ENCODE results near the gene RPS6KA5. TPM values are rescaled to one million over a fixed set of nuclear protein-coding genes. Genes with fewer than 3 reads are reported as not detected.
"Not testable (repeated sequence)": the region's sequence is repeated elsewhere in the genome, so short reads cannot be mapped to it uniquely, and the experiment has no call there.

RPS6KA5 gene
- total RNA-seq, 1 donor from 2014 or later, result 3.1 TPM

DNA sequence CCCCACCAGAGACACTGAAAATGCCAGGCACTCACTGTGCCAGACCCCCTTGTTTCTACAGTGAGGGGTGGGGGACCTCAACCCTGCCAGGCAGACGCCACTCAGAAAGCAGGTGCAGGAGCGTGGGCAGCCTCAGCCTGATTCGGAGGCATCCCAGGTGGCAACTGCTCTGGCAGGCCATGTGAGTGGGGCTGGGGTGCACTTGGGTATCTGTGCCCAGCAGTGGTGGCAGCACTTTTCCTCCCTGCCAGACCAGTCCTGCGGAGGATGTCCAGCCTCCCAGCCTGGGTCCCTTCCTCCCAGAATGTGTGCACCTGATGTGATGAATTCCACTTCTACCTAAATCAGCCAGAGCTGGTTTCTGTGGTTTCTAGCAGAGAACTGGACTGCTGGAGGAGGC lies 230.8 kb downstream of the RPS6KA5 start:
- DNase-seq, result no peak

DNA sequence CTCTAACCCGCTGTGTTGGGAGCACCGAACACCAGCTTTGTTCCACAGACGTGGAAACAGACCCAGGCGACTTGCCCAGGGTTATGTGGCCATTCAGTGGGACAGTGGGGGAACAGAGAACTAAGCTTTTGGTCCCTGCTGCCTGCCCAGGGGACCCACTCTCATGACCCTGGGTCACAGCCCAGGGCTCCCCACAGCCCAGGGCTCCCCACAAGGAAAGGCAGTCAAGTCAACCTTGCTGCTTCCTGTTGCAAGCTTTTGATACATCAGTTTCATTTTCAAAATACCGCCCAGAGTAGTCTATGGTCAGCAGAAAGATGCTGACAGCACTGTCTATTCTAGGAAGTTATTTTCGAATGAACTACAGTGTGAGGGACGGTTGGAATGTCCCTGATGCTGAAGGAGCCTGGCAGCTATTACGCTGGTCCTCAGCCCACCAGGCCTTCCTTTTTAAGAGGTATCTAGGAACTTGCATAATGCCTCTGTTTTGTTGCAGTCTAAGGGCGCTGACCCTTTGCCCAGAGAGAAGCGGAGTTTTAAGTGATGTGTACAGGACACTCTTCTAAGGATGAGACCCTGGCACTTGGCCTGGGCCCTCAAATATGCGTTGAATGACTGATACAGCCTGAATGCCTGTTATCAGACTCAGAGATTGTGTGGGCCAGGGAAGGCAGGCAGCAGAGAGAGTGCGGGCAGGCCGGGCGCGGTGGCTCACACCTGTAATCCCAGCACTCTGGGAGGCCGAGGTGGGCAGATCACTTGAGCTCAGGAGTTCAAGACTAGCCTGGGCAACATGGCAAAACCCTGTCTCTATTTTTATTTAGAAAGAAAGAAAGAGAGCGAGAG lies 231.6 kb downstream of the RPS6KA5 start:
- DNase-seq, result peak; percentile 13

DNA sequence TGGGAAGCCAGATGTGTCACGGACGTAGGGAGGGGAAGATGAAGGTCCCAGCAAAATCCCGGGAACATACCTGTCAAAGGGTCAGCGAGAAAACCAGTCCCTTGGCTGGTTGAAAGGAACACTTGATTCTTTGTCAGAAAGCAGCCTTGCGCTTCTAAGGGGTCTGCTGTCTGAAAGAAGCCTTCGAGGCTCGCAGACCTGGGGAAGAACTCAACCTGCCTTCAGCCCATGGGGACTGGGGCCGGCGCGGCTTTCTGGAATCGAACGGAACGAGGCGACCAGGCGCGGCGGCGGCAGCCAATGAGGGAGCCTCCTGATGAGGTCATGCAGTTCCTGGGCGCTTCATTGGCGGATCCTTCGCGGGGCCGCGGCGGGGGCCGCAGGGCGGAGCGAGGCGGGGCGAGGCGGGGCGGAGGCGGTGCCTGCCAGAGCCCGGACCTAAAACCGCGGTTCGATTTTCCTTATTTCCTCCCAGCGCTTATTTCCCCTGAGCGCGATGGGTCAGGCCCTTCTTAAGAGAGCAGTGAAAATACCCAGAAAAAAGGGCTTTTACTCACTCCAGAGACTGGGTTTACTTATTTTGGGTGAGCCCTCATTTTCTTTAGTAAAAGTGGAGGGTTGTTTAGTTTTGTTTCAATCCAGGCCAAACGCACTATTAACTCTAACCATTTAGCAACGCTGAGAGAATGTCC lies 232.4 kb downstream of the RPS6KA5 start:
- DNase-seq, result peak; percentile 92

DNA sequence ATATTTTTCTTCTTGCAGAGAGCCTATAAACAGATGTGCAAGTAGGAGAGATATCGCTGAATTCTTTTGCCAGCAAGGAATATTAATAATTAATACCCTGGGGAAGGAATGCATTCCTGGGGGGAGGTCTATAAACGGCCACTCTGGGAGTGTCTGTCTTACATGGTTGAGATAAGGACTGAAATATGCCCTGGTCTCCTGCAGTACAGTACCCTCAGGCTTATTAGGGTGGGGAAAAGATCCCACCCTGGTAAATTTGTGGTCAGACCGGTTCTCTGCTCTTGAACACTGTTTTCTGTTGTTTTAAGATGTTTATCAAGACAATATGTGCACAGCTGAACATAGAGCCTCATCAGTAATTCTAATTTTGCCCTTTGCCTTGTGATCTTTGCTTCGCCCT lies 236.9 kb downstream of the RPS6KA5 start:
- DNase-seq, result not testable (repeated sequence)

DNA sequence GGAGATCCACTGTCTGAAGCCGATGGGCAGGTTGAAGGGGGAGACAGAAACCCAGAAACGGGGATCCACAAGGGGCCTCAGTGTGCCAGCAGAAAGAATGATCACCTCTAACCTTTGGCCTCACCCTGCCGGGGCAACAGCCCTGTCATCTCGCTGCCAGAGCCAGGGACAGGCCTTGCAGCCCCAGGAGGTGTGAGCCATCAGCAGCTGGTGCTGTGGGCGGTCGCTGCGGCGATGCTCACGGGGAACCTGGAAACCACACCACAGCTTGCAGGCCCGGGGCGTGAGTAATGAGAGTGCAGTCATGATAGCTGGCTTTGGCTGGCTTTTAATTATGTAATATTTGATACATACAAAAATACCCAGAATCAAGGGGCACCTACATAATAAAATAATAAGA lies 239.5 kb downstream of the RPS6KA5 start:
- no peak for DNase-seq

DNA sequence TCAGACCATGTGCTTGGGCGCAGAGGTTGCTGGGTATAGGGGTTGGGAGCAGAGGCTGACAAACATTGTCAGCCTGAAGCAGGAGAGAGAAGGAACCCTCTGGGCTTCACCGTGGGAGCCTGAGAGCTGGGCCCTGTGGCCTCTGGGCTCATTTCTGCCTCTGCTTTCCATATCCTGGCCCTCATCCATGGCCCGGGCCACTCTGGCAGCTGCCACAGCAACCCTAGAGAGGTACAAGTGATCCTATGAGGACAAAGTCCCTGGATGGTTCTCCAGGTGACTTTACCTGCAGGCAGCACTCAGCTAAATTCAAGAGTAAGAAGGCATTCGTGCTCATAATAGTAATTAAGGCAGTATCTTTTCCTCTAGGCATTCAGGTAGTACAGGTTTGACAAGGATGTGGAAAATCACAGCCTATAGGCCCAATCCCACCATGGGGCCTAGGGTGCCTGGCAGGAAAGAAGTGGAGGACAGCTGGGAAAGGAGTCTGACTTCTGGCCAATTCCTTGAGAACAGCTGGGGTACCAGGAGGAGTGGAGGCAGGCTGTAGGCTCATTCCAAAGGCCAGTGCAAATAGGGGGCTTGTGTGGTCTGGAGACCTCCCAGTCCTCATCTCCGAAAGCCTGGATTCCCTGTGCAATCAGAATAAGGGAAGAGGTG lies 240.6 kb downstream of the RPS6KA5 start:
- DNase-seq, result no peak

DNA sequence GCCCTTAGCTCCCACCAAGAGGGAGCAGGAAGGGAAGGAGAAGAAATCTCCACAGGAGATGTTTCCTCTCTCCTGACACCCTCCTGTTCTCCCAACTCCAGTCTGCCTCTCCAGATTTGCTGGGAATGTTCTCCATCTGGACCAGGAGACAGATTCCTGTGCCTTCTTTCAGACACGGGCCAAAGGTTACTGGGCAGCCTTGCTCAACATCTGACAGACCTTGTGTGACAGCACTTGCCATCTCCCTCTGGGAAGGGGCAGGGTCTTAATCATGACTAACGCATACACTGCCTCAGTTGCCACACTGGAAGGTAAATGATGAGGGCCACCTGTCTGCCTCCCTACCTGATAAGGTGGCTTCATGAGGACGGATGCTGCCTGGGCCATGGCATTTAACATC lies 241.7 kb downstream of the RPS6KA5 start:
- no peak for DNase-seq

DNA sequence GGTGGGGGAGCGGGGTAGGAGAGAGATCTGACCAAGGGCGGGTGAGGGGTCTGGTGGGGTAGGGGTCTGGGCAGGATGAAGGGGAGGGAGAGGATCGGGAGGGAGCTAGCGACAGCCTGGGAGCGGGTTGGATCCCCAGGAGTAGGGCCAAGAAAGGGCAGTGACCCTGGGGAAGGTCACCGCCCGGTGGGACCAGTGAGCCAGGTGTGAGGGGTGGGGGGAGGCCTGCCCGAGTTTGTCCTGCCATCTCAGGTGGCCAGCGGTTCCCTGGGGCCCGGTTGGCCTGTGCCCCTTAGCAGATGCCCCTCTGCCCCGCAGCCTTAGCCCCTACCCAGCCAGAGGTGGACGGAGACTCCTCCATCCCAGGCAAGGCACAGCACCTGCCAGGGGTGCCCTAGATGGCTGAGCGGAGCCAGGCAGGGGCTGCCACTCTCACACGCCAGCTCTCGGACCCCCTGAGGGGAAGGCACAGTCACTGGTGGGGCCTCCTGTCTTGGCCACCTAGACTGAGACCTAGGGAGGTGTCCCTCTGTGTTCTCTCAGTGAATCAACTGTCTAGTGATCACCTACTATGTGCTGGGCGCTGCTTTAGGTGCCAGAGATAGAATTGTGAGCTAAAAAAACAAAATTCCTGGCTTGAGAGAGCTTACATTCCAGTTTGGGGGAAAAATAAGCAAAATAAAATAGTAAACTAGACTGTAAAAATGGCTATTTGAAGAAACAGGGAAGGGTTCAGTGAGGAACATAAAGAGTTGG lies 243.6 kb downstream of the RPS6KA5 start:
- no peak for DNase-seq

DNA sequence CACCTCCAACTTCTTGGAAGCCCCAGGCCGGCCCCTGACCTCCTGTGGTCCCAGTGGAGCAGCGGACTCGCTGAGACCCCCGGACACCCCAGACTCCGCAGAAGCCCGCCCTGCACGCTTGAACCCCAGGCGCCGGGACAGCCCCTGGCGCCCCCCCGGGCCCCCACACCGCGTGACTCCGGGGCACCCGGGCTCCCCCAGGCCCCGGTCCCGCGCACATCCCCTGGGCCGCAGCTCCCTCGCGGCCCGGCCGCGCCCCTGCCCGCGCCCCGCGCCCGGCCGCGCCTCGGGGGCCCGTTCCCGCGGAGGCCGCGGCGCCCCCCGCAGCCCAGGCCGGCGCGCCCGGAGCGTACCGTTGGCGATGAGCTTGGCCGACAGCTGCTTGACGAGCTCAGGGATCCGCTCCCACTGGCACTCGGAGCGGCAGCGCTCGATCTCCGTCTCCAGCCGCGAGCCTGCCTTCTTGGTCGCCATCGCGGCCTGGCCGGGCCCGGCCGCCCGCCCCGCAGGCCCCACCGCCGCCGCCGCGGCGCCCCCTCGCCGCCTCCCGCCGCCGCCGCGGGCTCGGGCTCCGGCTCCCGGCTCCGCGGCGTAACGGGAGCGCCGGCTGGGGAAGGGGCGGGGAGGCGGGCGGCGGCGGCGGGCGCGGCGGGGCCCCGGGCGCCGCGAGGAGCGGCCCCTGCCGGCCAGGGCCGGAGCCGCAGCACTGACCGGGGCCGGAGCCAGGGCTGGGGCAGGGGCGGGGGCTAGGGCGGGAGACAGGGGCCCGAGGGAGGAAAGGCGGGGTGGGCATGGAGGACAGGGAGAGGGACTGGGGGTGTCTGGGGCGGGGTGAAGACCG lies 244.4 kb downstream of the RPS6KA5 start, which contains the start of gene TTC7B:
Gene TTC7B (minus strand): TSS at position 609 of the 841 bp plus-strand sequence. CDS start 135 bp downstream, at position 474.
- peak; percentile 58 for DNase-seq

DNA sequence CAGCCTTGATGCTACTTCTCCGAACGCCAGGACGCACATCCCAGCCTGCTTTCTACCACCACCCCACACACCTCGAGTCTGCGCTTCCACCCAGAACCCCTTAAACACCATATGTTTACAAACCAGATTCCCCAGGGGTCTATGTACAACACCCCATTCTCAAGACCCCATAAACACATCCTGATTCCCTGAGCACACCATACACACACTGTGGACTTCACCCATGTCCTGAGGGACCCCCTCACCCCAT lies 244.9 kb downstream of the RPS6KA5 start:
- no peak for DNase-seq

DNA sequence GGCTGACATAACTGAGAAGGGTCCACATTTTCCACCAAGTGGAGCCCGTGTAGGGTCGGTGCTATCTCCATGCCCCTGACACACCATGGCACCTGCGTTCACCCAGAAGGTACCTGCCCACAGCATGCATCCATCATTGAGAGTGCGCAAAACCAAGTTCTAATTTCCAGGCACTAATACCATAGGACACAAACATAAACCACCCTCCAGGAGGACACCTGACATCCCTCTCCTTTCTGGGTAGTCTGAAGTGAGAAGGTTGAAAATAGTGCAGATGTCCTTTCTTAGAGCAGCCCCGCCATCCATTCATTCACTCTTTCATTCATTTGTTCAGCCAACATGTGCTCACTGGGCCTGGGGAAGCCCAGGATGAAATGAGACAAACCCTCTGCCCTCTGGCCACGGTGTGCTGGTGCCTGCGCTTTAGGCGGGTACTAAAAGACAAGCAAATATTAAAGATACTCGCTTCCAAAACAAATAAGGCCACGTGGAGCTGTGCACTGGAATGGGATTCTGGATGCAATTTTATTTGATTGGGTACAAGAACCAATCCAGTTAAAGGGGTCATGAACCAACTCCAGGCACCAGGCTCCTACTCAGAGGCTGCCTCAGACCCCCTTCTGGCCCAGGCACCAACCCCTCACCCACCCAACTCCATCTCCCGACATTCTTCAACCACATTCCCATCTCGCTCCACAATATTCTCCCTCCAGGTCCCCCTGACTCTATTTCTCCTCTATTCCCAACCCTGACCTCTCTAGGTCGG lies 245.5 kb downstream of the RPS6KA5 start:
- no peak for DNase-seq

DNA sequence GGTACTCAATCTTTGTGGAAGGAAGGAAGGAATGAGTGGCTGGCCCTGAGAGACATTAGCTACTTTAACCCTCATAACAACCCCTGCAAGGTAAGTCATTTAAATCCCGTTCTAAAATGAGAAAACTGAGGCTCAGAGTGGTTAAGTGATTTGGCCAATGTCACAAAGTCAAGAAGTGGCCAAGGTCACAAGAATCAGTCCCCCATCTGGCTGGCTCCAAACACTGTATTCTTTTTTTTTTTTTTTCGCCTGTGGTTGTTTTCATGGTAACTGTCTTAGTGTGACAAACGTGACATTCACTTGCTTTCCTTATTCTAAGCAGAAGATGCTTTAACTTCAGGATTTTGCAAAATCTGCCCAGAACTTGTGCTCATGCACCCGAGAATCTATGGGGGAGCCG lies 247.0 kb downstream of the RPS6KA5 start:
- DNase-seq, result no peak

DNA sequence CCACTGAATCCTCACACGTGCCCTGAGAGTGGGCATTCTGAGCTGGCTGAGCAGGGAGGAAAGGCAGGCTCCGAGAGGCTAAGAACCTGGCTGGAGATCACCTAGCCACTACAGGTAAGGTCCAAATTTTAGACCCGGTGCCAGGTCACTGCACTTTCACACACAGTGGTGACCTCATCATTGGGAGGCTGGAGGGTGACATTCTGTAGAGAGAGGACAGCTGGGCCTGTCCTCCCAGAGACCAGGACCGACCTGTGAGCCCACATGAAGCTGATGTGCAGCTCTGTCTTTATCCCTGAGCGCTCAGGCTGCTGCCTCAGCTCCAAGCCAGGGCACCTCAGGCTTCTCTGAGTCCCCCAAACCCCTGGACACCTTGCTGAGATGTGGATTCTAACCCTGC lies 248.3 kb downstream of the RPS6KA5 start:
- no peak for DNase-seq

DNA sequence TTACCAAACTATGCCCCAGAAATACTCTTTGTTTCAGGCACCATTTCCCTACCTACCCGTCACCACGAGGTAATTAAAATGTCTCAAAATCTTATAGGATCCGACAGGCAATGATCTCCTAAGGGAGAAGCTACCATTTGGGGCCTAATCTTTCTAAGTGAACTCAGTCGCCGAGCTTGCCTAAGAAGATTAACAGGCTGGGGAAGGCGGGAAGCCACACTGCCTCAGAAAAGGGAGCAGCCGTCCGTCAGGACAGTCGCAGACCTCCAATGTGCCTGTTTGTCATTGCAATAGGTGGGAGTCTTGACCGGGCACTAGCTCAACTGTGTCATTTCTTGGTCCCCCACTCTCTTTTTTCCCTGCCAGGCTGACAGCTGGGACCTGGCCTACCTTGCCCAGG lies 248.8 kb downstream of the RPS6KA5 start:
- DNase-seq, result no peak

DNA sequence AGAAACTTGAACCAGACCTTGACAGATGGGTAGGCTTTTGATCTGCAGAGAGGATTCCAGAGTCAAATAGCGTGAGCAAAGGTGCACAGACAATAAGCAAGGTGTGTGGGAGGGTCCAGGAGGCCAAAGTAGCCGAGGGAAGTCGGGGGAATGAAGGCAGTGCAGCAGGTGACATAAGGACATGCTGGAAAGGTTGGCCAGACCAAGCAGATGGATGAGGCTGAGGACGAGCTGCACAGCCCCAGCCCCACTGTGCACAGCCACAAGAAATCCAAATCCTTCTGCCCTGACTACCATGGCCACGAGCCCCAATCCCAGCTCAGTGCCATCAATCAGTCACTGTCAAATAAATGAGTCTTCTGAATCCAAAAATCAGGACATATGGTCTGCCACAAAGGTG lies 249.6 kb downstream of the RPS6KA5 start:
- DNase-seq, result no peak

DNA sequence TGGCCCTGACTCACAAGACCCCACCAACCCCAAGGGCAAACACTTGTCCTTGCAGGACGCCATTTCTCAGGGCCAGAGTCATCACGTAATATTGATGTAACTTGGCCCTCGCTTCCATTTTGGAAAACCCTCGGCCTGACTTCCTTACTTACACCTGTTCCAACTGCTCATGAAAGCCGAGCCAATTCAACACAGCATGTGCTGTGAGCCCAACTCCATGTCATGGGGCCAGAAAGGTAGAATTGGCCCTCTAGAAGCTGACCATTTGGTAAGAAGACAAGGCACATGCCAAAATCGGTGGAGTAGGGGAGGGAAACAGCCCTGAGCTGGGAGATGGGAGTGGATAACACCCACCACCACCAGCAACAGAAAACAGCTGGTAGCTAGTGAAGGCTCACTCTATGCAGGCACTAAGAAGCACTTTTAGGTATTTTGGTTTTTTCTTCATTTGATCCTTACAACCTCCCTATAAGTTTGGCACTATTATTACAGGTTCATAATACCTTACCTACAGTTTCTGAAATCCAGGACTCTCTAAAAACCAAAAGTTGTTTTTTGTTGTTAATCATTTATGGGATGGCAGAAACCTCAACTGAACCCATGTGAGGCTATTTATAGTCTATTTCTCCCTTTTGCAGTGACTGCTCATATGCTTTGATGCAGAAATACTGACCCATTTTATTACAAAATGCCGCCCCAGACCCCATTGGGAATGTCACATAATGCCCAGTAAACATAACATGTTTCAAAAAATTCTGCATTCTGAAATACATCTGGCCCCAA lies 250.7 kb downstream of the RPS6KA5 start:
- DNase-seq, result no peak

DNA sequence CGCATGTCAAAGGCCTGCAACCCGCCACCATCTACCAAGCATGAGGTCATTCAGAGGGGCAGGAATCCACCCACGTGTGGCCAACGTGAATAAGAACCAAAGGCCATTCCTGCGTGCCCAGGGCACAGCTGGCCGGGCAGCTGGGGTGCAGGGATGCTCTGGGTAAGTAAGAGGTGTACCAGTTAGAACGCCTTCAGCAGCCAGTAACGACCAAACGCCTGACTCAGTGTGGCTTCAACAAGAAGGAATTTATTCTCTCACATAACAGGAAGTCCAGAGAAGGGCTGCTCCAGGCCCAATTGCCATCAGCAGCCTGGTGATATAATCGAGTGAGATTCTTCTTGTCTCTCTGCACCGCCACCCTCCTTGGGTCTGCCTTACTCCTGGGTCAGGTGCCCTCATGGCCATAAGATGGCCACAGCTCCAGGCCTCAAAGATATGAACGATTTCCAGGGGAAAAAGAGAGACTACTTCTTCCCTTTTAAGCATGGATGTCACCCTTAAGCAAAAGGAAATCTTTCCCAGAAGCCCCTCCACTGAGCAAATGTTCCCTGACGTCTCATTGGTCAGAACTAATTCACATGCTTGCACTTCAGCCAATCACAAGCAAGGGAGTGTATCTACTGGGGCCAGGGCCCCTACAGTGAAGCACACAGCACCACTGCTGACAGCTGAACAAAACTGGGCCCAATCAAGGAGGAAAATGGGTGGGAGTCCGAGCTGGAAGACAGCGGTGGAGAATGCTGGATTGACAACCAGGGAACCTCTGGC lies 251.5 kb downstream of the RPS6KA5 start:
- peak; percentile 51 for DNase-seq

DNA sequence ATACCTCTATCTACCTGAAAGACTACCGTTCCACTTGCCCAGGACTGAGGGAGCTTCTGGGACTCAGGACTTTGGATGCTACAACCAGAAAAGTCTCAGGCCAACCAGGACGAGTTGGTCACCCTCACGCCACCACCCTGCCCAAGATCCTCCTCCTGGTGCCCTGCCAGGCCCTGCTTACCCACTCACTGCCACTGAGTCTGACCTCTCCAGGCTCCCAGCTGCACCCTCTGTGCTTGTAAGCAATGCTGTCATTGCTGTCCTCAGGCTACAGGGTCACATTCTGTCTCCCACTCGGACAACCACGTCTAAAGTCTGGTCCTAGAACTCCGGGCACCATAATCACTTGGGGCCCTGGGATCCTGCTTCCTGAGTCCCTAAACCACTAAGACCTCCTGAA lies 253.4 kb downstream of the RPS6KA5 start:
- no peak for DNase-seq

DNA sequence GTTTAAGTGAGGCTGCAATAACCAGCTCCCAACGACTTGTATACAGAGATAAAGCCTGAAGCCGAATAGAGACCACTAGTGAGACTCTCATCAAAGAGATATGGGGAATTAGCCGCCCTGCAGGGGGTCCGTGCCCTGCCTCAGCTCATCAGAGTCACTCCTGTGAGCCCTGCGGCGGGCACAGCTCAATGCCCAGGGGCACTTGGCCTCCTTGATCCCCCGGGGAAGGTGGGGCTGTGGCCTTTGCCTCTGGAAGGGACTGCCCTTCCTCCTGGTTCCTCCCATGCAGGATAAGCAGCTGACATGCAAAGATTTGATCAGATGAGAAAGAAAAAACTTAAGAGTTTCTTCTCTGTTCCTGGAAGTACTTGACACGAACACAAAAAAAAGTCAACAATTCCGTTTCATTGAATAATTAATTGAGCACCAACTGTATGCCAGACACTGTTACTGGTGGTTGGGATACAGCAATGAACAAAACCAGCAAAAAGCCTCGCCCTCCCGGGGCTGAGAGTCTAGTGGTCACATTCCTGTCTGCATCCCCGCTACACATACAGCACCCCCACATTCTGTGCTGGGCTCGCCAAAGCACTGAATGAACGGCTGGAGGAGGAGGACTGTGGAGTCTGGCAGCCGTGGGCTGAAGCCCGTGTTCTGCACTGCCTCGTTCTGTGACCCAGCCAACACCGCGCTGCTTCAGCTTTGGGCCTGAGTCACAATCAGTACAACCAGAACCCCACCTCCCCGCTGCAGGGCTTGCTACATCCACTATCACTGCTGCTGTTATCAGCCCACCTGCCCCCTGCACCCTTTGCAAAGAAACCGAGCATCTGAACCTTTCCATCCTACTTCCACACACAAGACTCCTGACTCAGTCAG lies 254.5 kb downstream of the RPS6KA5 start:
- no peak for DNase-seq

Measured in dermis blood vessel endothelial cell (primary cell).